Panc1 (cell line): ENCODE measurements around the gene SLC44A4. TPM values are rescaled to one million over a fixed set of nuclear protein-coding genes. Genes with fewer than 3 reads are reported as not detected.

Source experiments
- ATAC-seq: fragments of 200-7000 bp; cut with Tn5 transposase; 2 replicates; pipeline ENCODE4 v1.9.1; 2020; ENCODE audit warnings: mild to moderate bottlenecking, moderate library complexity
- BruUV-seq: library from RNA; stranded (reverse); fragments of 400-500 nt; replicated peaks from 2 replicates; lab custom pipeline; 2021; lab: Mats Ljungman, UMichigan
- CTCF ChIA-PET: fragments of 300-600 bp; sonication (Branson Sonifier 250); formaldehyde crosslinking; loops from one replicate; lab custom pipeline; 2022; ENCODE audit warnings: antibody characterized with exemption; lab: Charles Lee
- POLR2A ChIA-PET: fragments of 300-600 bp; sonication (Branson Sonifier 250); formaldehyde crosslinking; loops from one replicate; lab custom pipeline; 2022; ENCODE audit warnings: antibody characterized with exemption; lab: Charles Lee
- DNase-seq: peaks from one replicate; pipeline ENCODE4 v3.0.0-alpha.2; 2010; ENCODE audit warnings: low read depth, low spot score
- H3K27ac ChIP-seq: 2 replicates; pipeline ENCODE4 v1.5.1; 2011; ENCODE audit warnings: mild to moderate bottlenecking, low read length, inconsistent platforms
- H3K27me3 ChIP-seq: fragments of 200-500 bp; sonication (Bioruptor generic); 2 replicates; pipeline ENCODE4 v1.6.0; 2014; ENCODE audit warnings: low read length, inconsistent platforms; ENCODE audit not compliant: control insufficient read depth, insufficient read depth
- H3K36me3 ChIP-seq: fragments of 200-500 bp; sonication (Bioruptor generic); 2 replicates; pipeline ENCODE4 v1.5.1; 2014; ENCODE audit warnings: inconsistent platforms, mild to moderate bottlenecking, low read length, moderate library complexity; ENCODE audit not compliant: control insufficient read depth, insufficient read depth
- H3K4me1 ChIP-seq: 2 replicates; pipeline ENCODE4 v1.5.1; 2011; ENCODE audit warnings: inconsistent platforms, mild to moderate bottlenecking, low read length, moderate library complexity; ENCODE audit not compliant: control insufficient read depth, insufficient read depth
- H3K4me3 ChIP-seq, 2 experiments: 2 replicates each; pipeline ENCODE4 v1.5.1; 2011 to 2012; ENCODE audit warnings: low read depth in 2 of 2, low read length in 2 of 2, mild to moderate bottlenecking in 2 of 2, inconsistent platforms in 1 of 2, moderate library complexity in 1 of 2
- H3K9me3 ChIP-seq: fragments of 200-500 bp; sonication (Bioruptor generic); 2 replicates; pipeline ENCODE4 v1.5.1; 2014; ENCODE audit warnings: low read depth, mild to moderate bottlenecking, inconsistent platforms, low read length, moderate library complexity; ENCODE audit not compliant: control insufficient read depth, insufficient read depth
- POLR2AphosphoS5 ChIP-seq: IDR thresholded peaks from 2 replicates; pipeline ENCODE4 v1.6.1; 2012; ENCODE audit warnings: mild to moderate bottlenecking, low read depth, low read length, moderate library complexity
- REST ChIP-seq, 2 experiments: IDR thresholded peaks; 2 replicates each; pipeline ENCODE4 v1.6.1; 2011 to 2012; ENCODE audit warnings: low read depth in 2 of 2, control low read depth in 1 of 2, low read length in 1 of 2, mild to moderate bottlenecking in 1 of 2, moderate library complexity in 1 of 2; ENCODE audit not compliant: insufficient read depth in 1 of 2
- SIN3A ChIP-seq: IDR thresholded peaks from 2 replicates; pipeline ENCODE4 v1.6.1; 2012; ENCODE audit warnings: low read depth, mild to moderate bottlenecking, low read length, moderate library complexity, borderline replicate concordance; ENCODE audit not compliant: insufficient read depth
- TCF7L2 ChIP-seq: IDR thresholded peaks from 2 replicates; pipeline ENCODE4 v1.6.1; 2011; ENCODE audit warnings: mild to moderate bottlenecking, low read depth, low read length, inconsistent platforms
- in situ Hi-C: cut with HindIII; loops from 2 replicates; pipeline ENCODE4 v1.10.0; 2016; ENCODE audit warnings: low sequenced_read_pairs, low pct_unique_long_range_greater_than_20kb
- intact Hi-C: fragments of 100-400 bp; cut with micrococcal nuclease; formaldehyde crosslinking; loops from one replicate; pipeline ENCODE4 v1.10.0; 2022; ENCODE audit not compliant: unreplicated experiment
- total RNA-seq: library from RNA; stranded (reverse); gene quantifications from one replicate; pipeline ENCODE4 v1.2.1, GENCODE V29; 2021; ENCODE audit not compliant: unreplicated experiment
- TF ChIP-seq, protein P1 (sequence below): fragments of 450-650 bp; IDR thresholded peaks from 2 replicates; pipeline ENCODE4 v1.5.1; 2017; ENCODE audit warnings: mild to moderate bottlenecking

SLC44A4 gene
- total RNA-seq, 1 experiment from 2014 or later: 2.7 TPM

DNA sequence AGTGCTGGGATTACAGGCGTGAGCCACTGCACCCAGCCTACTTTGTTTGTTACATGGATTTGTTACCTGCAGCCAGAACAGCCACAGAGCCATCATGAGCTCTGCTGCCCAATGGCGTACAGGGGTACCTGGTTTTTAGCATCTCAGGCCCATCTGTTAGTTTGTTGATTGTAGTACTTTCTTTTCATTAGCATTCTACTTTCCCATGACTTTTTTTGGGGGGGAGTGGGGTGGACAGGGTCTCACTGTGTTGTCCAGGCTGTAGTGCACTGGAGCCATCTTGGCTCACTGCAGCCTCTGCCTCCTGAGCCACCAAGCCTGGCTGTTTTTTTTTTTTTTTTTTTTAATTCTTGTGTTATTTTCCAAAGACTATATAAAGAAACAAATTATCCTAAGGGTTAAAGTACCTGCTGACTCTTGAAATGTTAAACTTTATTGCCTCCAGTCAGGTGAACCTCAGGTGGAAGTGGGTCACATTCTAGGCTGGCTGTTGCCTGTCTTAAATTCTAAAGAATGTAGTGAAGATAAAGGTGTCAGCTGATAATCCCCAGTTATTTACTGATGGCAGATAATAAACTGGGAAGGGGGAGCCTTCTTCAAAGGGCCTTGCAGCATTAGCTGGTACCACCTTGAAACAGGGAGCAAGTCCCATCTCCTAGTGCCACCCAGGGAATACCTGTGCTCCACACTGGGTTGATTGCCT lies 31.4 kb downstream of the SLC44A4 start:
- TF ChIP-seq REST (IDR thresholded peaks at IDR 0.05; ENCODE audit: insufficient read depth in 1 of 2, low read depth in 2 of 2, low read length in 1 of 2): no peak
- TF ChIP-seq, protein P1, sequence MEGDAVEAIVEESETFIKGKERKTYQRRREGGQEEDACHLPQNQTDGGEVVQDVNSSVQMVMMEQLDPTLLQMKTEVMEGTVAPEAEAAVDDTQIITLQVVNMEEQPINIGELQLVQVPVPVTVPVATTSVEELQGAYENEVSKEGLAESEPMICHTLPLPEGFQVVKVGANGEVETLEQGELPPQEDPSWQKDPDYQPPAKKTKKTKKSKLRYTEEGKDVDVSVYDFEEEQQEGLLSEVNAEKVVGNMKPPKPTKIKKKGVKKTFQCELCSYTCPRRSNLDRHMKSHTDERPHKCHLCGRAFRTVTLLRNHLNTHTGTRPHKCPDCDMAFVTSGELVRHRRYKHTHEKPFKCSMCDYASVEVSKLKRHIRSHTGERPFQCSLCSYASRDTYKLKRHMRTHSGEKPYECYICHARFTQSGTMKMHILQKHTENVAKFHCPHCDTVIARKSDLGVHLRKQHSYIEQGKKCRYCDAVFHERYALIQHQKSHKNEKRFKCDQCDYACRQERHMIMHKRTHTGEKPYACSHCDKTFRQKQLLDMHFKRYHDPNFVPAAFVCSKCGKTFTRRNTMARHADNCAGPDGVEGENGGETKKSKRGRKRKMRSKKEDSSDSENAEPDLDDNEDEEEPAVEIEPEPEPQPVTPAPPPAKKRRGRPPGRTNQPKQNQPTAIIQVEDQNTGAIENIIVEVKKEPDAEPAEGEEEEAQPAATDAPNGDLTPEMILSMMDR: no peak
- TF ChIP-seq TCF7L2: no peak
- TF ChIP-seq POLR2AphosphoS5: no peak
- TF ChIP-seq SIN3A: no peak
- intact Hi-C loops: no loop called here
- H3K9me3 ChIP-seq: no peaks in the 10 kb centered on the region
- no peak overlapping the region for H3K4me3 ChIP-seq
- no peak overlapping the region for H3K27ac ChIP-seq
- BruUV-seq: no TSS peak
- POLR2A ChIA-PET: interaction anchor here (0.7 kb wide), 1 partner anchor 33 kb away, joined by 7 read pairs; no protein-coding TSS in a partner anchor
- no peaks in the 10 kb centered on the region for H3K36me3 ChIP-seq
- in situ Hi-C loops: no loop called here
- no peaks in the 10 kb centered on the region for H3K27me3 ChIP-seq
- H3K4me1 ChIP-seq: peaks cover 8% of the 10 kb centered on the region; the same call in 1 of the 2 replicates
- CTCF ChIA-PET: no interaction called here
- DNase-seq: no peak
- no peak for ATAC-seq

GRCh38 chr6:31844507-31844906 lies 34.3 kb downstream of the SLC44A4 start:
- TF ChIP-seq, protein P1: no peak
- TF ChIP-seq SIN3A (no peak), POLR2AphosphoS5 (no peak), REST (IDR thresholded peaks at IDR 0.05; ENCODE audit: insufficient read depth in 1 of 2, low read depth in 2 of 2, low read length in 1 of 2) (no peak), TCF7L2 (no peak)
- POLR2A ChIA-PET: no interaction called here
- no peak for ATAC-seq

More at GRCh38 chr6:31844507-31844906, 34.3 kb downstream of the SLC44A4 start:
- H3K9me3 ChIP-seq: no peaks in the 10 kb centered on the region
- no peak for DNase-seq
- peak overlapping the region; percentile 25; the same call in 1 of the 2 replicates for H3K27ac ChIP-seq
- BruUV-seq: no TSS peak
- CTCF ChIA-PET: no interaction called here
- H3K4me3 ChIP-seq: no peak overlapping the region
- no peaks in the 10 kb centered on the region for H3K27me3 ChIP-seq
- in situ Hi-C loops (no loop called here), intact Hi-C loops (no loop called here)
- peaks cover under 1% of the 10 kb centered on the region; the same call in 1 of the 2 replicates for H3K36me3 ChIP-seq
- H3K4me1 ChIP-seq: peaks cover 12% of the 10 kb centered on the region
